NCI-H446 (cell line): ENCODE measurements around the gene FPGS.
A peak's percentile ranks its signal among the peaks of the same experiment; 100 is the strongest.
"Not testable (repeated sequence)": the region's sequence is repeated elsewhere in the genome, so short reads cannot be mapped to it uniquely, and the experiment has no call there.

Experiments
- DNase-seq, 2 experiments: peaks; one replicate each; lab custom pipeline; 2025; lab: John Stamatoyannopoulos, UW

FPGS gene

DNA sequence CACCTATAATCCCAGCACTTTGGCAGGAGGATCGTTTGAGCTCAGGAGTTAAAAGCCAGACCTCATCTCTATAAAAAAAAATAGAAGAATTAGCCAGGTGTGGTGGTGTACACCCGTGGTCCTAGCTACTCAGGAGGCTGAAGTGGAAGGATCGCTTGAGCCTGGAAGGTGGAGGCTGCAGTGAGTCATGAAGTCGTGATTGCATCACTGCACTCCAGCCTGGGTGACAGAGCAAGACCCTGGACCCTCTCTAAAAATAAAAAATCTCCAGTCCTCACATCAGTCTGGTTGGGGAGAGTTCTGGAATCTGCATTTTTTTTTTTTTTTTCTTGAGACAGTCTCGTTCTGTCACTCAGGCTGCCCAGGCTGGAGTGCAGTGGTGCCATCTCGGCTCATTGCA, 9.3 kb downstream of the FPGS start:
- DNase-seq, result no peak

DNA sequence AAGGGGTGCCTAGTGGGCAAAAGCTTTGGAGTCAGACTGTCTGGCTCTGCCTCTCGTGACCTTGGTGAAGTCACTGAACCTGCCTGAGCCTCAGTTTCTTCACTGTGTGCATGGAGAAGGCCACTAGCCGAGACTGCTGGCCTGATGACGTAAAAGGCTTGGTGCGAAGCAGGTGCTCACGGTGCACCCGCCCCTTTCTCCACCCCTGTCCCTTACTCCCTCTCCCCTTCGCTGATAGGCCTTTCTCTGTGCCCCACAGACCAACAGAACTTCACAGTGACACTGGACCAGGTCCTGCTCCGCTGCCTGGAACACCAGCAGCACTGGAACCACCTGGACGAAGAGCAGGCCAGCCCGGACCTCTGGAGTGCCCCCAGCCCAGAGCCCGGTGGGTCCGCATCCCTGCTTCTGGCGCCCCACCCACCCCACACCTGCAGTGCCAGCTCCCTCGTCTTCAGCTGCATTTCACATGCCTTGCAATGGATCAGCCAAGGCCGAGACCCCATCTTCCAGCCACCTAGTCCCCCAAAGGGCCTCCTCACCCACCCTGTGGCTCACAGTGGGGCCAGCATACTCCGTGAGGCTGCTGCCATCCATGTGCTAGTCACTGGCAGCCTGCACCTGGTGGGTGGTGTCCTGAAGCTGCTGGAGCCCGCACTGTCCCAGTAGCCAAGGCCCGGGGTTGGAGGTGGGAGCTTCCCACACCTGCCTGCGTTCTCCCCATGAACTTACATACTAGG, 10.4 kb downstream of the FPGS start:
- no peak for DNase-seq

DNA sequence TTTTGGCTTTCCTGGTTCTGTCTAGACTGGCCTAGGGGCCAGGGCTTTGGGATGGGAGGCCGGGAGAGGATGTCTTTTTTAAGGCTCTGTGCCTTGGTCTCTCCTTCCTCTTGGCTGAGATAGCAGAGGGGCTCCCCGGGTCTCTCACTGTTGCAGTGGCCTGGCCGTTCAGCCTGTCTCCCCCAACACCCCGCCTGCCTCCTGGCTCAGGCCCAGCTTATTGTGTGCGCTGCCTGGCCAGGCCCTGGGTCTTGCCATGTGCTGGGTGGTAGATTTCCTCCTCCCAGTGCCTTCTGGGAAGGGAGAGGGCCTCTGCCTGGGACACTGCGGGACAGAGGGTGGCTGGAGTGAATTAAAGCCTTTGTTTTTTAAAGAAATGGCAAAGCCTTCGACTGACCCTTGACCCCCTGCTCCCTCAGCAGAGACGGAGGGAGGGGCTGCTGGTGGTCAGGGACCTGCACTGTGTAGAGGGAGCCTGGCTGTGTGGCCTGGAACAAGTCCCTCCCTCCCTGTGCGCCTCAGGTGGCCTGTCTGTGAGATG, 11.1 kb downstream of the FPGS start:
- no peak for DNase-seq

DNA sequence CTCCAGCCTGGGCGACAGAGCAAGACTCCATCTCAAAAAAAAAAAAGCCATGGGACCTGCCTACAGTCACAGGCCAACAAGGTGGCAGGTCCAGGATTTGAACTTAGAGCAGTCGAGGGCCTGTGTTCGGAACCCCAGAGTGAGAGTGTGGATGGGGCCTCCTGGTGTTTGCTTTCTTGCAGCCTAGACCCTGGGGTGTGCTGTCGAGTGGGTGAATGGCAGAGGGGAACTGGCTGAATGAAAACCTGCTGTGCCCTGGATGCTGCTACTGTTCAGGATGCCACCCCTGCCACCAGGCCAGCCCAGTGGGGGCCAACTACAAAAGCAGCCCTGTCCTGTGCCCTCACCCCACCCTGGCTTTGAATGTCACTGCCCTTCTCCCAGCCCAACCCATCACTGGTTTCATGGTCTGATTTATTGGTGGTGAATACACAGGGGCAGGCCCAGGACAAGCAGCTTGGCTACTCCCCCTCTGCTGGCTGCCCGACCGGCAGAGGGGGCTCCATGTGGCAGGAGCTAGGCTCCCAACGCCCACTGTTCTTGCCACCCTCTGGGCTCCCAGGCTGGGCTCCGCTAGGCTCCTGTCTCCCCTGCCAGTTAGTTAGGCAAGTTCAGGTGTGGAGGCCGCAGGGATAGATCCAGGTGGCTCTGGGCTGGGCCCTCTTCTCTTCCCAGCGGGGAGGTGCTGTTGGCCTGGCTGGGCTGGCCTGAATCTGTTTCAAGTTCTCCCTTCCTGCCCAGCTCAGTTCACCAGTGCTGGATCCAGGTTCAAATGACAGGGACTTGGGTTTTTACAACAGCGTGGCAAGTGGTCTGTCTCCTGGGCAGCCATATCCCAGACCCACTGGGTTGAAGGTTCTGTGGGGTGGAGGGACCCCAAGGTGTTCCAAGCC, 12.2 kb downstream of the FPGS start:
- no peak for DNase-seq

DNA sequence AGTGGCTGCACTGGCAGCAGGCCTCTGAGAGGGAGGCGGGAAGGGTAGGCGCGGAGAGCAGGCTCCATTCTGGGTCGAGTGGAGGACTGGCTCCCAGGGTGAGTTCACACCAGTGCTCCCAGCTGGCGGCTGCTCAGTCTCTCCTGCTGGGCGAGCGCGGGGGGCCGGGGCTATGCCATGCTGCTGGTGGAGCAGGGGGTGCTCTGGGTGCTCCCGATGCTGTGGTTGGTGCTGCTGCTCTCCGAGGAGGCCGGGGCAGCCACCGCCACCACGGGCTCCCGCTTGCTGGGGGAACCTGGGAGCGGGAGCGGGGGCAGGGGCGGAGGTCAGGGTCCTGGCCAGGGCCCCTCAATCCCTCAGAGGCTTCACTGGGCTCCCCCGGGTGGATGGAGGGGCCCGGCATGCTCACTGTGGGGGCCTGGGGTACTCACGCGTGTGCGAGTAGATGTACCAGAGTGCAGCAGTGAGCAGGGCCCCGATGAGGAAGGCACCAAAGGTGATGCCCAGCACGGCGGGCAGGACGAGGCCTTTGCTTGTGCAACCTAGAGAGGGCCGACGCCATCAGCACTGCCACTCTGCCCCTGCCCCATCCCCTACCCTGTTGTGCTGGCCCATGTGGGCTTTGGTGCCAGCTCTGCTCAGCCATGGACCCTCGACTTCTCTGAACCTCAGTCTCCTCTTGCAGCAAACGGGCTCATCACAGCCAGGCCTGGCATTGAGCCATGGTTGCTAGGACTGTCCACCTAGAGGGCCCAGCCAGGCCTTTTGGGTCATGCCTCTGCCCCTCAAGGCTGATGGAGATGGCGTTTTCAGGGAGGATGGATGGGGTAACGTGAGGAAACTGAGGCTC, 13.1 kb downstream of the FPGS start:
- DNase-seq, result no peak

DNA sequence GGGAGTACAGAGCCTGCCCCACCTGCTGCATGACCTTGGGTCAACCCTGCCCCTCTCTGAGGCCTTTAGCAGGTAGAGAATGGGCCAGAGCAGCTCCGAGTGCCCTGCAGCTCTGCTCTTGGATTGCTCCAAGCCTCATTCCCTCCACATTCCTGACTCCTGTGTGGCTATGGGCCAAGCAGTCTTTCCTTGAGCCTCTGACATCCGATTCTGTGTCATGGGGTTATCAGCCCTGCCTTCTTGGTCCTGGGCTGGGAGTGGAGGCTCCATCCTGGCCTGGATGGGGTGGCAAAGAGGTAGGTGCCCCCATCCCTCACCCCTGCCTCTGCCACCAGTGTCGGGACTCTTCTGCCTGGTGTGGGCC, 13.7 kb downstream of the FPGS start:
- DNase-seq, result no peak

DNA sequence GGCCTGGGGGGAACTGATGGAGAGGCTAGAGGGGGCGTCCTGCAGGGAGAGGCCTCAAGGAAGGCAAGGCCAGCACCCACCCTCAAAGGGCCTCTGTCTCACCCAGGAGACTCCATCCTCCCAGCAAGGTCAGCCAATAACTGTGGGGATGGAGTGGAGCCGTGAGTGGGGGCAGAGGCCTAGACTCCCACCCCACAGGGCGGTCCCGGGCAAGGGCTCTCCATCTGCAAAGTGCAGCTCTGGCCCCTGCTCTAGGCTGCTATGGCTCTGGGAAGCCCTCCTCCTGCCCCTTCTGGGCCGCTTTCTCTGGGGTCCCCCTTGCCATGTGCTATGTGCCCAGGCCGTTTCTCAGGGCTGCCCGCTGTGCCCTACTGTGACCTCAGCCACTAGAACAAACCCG, 14.0 kb downstream of the FPGS start:
- no peak for DNase-seq

DNA sequence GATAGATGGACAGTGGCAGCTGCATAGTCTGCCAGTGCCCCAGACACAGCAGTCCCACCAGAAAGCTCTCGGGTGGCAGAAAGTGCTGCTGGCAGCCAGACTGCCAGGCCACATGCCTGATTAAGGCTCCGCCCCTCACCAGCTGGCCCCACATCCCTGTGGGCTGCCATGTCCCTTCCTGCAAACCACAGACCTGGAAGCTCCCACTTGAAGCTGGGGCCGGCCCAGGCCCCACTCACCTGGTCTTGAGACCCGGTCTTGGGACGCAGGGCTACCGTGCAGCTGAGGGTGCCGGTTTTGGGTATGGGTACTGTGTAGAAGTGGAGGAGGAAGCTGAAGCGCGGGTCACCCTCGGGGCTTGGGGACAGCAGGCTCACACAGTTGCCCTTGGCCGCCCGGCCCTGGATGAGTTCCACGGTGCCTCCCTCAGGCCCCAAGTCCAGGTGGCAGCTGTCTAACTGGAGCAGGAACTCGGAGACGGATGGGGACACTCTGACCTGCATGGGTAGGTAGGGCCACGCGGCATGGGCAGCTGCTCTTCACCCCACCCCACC, 15.3 kb downstream of the FPGS start:
- peak in 1 of 2 experiments; percentile 14 for DNase-seq

DNA sequence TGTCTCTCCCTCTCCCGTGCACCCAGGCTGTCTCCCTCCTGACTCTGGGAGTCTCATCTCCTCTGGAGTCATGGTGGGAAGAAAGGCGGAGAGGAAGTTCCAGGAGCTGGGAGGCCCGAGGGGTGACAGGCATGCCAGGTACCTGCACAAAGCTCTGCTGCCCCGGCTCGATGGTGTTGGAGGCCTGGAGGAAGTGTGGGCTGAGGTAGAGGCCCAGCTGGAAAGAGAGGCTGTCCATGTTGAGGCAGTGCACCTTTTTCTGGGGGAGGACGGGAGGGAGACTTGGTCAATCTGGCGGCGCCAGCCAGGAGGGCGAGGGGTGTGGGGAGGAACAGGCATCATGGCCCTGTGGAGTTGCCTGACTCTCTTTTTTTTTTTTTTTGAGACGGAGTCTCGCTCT, 15.9 kb downstream of the FPGS start:
- no peak for DNase-seq

DNA sequence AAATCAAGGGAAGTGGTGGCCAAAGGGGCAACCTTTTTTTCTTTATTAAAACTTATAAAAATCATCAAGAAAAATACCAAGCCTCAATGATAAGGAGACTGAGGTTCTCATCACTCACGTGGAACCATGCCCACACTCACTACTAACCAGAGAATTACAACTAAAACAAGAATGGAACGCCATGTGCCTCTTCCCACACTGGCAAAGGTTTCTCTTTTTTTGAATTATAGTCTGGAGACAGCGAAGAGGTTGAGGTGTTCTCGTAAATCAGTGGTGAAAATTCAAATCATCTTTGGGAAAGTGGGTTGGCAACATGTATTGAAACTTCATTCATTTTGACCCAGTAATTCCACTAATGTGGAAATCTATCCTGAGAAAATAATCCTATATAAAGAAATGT, 19.4 kb downstream of the FPGS start:
- no peak for DNase-seq

DNA sequence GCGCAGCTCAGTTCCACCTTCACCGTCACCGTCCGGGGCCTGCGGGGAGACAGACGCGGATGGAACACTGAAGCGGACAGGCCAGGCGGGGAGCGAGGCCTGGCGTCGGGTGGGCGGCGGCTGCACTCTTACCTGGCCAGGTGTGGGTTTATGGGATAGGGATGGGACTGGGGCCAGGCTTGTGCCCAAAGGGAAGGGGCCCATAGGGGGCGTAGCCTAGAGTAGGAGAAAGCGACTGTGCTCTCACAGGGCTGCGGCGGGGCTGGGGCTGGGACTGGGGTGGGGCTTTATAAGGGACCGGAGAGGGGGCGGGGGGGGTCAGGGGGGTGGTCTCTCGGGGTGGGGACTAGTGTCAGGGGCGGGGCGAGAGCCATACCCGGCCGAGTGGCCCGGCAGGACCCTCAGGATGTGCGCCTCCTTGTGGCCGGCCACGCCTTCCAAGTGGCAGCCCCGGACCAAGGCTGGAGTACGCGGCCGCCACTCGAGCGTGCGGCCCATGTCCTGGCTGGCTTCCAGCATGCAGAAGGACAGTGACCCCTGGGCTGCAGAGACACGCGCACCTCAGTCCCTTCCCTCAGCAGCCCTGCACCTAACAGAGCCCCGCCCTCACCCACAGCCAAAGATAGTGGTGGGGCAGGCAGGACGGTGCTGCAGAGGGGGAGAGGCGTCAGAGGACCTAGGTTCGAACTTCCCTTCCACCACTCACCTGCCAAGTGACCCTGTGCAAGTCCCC, 22.8 kb downstream of the FPGS start:
- DNase-seq, result no peak

DNA sequence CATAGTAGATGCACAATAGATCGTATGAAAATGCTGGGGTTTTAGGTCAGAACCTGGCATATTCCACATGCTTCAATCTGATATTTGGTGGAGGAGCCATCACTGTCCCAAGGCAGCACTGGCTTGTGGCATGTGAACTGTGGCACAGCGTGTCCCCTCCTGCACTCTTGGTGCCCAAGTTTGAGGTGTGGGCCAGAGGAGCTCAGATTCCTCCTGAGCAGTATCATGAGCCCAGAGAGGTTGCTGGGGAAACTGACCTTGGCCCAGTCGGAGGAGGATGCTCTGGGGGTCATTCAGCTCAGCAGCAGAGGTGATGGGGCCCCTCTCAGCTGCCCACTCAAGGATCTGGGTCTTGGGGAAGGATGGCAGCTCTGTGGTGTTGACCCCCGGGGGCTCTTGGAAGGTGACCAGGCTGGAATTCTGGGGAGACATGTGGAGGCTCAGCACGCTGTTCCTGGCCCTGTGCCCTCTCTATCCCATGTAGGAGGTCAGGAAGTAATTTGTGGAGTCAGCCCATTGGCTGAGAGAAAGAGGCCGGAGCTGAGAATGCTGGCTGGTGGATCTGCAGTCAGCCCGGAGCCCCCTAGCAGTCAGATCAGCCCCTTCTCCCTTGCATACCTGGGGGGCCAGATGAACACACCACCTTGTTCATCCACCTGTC, 23.7 kb downstream of the FPGS start:
- no peak for DNase-seq

DNA sequence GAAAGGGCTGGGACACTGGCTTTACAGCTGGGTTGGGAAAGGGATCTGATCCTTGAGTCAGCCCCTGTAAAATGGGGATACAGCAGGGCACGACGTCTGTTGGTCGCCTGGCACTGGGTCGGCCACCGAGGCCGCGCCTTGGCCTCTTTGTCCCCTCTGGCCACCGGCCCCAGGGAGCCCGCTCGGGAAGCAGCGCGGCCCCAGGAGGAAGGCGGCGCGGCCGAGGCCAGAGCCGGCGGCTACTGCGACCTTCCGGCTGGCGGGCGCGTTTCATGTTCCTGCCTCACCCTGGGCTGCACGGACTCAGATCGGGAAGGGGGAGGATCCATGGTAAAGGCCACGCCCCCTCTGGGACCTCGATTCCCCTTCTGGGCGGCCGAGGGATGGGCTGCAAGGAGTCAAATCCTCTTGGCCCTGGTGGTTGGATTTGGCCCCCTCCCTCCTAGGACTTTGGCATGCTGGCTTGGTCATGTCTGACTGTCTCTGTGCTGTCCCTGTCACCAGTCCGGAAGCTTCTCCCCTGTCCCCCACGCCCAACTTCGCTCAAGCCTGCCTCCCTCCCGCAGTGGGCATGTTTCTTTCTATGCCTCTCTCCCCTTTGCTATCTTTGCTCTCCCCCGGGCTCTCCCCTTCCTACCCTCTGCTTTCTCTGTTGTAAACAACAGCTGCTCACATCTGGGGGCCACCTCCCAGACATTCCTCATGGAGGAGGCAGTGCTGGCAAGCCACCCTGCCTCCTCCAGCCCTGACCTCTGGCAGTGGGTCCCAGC, 25.8 kb downstream of the FPGS start:
- no peak for DNase-seq

DNA sequence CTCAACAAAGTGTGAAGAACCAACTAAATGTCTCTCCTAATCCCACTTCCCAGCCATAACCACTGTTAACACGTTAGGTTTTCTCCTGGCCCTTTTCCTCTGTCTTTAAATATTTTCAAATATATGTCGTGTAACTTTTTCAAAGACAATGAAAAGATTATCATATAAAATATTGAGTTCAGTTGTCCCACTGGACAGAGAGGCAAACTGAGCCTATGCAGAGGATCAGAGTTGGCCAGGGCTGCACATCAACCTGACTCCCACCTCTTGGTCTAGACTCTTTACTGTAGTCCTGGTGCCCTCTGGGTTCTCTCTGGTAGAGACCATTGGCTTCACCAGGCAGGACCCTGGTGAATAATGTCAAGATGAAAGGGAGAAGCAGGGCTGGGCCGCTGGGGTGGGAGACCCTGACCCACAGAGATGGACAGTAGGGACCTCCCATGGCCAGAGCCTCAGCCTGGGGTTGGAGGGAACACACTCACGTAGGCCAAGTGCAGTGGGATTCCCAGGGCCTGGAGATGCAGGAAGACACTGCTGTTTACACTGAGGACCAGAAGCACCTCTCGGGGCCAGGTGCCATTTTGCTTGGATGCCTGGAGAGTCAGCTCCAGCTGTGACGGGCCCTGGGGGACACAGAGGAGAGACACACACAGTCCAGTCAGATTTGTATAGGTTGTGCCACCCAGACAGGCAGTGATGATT, 26.7 kb downstream of the FPGS start:
- DNase-seq, result no peak

DNA sequence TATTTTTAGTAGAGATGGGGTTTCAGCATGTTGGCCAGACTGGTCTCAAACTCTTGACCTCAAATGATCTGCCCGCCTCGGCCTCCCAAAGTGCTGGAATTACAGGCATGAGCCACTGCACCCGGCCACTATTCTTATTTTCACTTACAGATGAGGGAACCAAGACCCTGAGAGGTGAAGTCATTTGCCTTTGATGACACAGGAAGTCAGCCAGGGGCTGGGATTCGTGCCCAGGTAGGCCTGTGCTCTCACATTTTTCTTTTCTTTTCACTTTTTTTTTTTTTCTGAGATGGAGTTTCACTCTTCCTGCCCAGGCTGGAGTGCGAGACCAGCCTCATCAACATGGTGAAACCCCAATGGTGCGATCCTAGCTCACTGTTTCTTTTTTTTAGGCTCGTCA, 29.6 kb downstream of the FPGS start:
- no peak for DNase-seq

DNA sequence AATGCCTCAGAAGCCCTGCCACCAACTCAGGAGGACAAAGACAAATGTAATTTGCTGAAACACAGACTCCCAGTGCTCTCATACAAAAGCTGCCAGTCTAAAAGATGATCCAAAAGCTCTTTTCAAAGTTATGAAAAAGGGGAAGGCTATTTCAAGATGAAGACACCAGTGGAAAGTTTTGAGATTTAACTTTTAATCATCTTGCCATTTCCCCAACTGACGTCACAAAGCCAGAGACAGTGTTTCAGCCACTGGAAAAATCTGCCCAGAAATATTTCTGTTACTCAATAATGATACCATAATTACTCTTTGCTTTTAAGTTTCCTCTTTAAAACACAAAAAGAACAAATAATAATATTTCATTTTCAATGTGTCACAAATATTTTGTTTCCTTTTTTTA, 30.9 kb downstream of the FPGS start:
- DNase-seq, result no peak

DNA sequence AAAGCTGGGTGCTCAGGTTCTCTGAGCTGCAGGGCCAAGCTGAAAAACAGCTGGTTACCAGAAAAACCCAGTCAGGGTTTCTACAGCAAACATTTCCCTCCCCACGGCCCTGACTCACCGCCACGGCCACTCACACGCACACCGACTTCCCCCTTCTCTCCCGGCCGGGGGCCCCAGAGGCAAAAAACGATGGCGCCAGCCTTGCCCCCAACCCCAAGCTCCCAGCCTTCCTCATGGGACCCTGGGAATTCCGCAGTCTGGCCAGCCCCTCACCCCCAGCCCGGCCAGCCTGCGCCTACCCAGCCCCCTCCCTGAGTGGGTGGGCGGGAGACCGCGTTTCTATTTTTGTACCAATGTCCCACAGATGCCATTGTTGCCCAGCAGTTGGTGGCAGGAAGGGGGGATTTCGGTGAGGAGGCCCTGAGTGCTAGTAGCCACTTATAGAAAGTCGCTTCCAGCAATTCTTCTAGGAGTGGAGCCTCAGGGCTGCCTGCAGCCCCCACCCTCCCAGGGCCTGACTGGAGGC, 33.4 kb downstream of the FPGS start:
- DNase-seq, result no peak

DNA sequence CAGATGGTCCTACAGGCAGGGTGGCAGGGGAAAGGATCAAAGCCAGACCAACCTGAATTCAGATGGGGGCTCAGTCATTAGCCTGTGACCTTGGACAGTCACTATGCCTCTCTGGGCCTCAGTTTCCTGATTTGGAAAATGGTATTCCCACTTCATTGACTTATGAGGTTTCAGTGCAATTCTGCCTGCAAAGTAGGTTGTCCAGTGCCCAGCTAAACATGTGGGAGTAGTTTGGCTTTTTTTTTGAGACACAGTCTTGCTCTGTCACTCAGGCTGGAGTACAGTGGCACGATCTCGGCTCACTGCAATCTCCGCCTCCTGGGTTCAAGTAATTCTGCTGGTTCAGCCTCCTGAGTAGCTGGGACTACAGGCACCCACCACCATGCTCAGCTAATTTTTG, 33.9 kb downstream of the FPGS start:
- DNase-seq, result not testable (repeated sequence)

DNA sequence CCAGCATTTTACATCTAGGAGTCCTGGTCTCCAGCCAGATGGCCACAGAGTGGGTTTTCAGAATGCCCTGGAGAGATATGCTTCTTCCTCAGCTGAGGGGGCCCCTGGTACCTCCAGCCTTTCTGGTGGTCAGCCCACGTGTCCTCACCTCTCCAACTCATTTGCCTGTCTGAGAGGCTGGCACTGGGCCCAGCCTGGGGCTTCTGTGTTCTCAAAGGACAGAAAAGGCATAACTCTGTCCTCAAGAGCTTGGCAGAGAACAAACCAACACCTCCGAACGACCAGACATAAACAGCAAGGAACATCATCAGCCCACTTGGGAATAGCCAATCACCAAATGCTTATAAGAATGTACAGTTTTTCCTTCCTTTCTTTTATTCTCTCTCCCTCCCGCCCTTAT, 34.7 kb downstream of the FPGS start:
- DNase-seq, result no peak
